ENCODE data around the gene HSD17B13.

GRCh38 chr4:87321888-87322287 is 794 bp downstream of the HSD17B13 start:
- TF ChIP-seq CTCF (IDR thresholded peaks at IDR 0.05) (no peak), POLR2A (IDR thresholded peaks at IDR 0.05) (no peak)
